ENCODE results near the gene HMGN1.
"Not testable (repeated sequence)": the region's sequence is repeated elsewhere in the genome, so short reads cannot be mapped to it uniquely, and the experiment has no call there.

The HMGN1 gene

DNA sequence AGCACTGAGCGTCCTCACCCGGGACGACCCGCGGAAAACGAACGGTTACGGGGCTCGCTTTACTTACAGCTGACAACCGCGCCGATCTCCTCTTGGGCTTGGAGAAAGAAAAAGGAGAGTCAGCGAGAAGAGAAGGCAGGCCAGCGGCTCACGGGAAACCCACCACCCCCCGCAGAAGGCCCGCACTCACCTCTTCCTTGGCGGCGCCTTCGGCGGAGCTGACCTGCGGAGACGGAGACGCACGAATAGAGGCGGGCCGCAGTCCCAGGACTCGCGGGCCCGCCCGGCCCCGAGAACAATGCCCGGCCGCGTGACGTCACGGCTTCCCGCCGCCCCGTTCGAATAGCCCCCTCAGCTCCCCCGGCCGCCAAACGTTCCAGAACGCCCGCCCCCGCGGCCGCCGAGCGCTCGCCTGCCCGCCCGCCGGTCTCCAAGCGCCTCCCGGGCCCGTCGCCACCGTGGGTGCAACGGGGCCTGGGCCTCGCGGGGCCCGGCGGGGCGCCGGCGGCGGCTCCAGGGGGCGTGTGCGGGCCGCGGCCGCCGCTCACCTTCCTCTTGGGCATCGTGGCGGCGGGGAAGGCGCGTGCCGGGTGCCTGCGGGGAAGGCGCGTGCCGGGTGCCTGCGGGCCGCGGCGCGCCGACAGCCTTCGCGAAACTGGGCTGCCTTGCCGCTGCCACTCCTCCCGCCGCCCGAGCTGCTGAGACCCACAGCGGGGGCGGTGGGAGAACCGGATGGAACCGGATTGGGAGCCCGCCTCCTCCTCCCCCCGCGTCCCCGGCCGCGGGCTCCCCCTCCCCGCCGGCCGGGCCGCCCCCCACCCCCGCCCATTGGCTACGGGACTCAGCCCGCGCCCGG lies at the start of gene HMGN1:
Gene HMGN1, minus strand, starts transcription at position 734 of the 856 bp plus-strand sequence. Its CDS starts 171 bp downstream, at position 563.
- peak; percentile 67 for DNase-seq (ENCODE audit: low spot score)

DNA sequence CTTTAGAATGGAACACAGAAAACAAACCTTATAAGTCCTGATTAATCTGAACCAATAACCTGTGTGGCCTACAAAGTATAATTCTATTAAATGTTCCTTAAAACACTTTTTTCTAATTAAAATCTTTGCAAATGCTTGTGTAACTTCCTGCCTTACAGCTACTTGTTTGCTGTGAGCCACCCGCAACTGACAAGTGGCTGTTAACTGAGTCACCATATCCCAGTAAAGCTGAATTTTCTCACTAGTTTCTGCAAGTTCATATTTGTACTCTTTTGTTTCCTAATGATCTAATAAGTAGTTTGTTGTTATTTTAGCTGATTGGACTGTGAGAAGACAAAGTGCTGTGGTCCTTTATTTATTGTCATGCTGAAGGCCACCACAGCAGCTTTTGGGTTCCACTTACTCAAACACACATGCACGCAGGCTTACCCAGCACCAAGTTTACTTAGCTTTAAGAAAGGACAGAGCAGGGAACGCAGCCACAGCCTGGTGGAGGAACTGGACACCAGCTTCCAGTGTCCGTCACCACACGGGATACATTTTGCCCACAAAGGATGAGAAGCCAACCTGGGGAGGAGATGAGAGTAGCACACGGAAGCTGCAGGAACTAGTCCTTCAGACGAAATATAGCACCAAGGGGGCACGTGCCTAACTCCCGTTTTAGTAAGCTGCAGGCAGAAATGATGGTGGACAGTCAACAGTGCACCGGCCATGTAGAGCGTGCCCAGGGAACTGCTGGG lies 48.9 kb upstream of the HMGN1 start:
- no peak for DNase-seq (ENCODE audit: low spot score)

DNA sequence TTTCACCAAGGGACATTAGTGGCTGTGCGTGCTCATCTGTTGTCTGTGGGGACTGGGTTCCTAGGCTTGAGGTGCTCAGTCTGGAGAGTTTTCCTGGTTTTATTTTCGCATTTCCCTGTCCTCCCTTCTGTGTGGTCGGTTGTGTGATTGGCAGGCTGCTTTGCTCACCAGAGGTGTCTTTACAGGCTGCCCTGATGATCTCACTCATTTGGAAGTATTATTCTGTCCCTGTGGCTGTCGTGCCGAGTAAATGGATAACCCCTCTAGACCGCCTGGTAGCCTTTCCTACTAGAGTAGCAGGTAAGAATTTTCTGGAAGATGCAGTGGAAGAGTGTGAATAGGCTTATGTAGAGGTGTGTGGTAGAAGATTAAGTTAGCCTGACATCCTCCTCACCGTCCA lies 44.1 kb upstream of the HMGN1 start:
- DNase-seq (ENCODE audit: low spot score): no peak

- no peak for DNase-seq (ENCODE audit: low spot score)
These were observed 41.4 kb upstream of the HMGN1 start for GRCh38 chr21:39390212-39390765.

- no peak for DNase-seq (ENCODE audit: low spot score)
These were observed 39.9 kb upstream of the HMGN1 start for GRCh38 chr21:39388811-39389155.

DNA sequence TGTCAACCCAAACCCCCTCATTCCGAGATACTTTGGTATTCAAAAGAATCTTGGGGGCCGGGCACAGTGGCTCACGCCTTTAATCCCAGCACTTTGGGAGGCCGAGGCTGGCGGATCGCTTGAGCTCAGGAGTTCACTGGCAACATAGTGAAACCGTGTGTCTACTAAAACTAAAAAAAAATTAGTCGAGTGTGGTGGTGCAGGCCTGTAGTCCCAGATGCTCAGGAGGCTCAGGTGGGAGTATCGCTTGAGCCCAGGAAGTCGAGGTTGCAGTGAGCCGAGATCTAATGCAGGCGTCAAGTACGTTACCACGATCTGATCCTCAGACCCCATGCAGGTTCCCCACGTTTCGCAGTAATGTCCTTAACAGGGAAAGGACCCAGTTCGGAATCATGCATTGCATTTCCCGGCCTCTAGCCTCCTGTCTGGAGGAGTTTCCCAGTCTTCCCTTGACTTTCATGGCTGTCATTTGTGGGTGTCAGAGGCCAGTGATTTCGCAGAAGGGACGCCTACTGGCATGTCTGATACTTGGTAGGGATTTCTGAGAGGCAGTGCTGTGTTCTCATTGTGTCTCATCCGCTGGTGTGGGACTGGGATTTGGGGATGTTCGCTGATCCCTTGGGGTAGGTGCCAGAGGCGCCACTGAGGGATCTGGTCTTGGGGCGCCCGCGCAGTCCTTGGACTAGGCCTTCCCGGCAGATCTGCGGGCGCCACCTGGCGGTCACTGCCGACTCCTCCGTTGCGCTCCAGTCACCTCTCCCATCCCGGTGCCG lies 39.3 kb upstream of the HMGN1 start:
- peak; percentile 89 for DNase-seq (ENCODE audit: low spot score)

DNA sequence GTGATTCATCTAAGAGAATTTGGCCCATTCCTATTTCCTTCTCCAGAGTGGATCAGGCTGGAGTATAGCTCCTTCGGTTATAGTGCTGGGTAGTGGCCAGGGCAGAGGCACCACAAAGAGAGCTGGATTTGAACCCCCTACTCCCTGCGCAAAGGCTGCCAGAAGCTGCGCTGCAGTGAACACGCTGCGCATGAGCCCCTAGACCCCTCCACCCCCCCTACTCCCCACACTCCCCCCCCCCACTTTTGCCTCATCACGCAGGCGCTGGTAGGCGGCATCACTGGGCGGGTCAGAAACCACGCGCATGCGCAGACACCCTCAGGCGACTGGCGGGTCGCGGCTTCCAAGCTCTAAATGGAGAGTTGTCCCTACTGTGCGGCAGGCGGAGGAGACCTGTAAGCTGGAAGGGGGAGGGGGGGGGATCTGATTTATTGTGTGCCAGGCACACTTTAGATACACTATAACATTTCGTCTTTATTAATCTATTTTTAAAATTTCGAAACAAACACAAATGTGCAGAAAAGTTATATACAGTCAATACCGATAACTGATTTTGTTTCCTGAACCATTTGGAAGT lies 38.7 kb upstream of the HMGN1 start:
- DNase-seq (ENCODE audit: low spot score): peak; percentile 94

DNA sequence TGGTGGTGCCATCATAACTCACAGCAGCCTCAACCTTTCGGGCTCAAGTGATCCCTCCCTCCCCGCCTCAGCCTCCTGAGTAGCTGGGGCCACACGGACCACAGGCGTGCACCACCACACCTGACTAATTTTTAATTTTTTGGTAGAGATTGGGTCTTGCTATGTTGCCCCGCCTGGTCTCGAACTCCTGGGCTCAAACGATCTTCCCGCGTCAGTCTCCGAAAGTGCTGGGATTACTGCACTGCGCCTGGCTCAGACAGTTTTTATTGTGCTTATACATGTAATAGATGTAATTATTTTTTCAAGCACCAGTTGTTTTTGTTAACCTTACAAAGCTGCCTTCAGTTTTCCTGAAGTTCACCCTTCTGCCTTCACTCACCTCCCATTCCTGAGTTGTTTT lies 38.0 kb upstream of the HMGN1 start:
- DNase-seq (ENCODE audit: low spot score): no peak

GRCh38 chr21:39386194-39386593 lies 37.3 kb upstream of the HMGN1 start:
- DNase-seq (ENCODE audit: low spot score): no peak

- peak; percentile 88 for DNase-seq (ENCODE audit: low spot score)
These were observed 36.6 kb upstream of the HMGN1 start for GRCh38 chr21:39385299-39386145.

- no peak for DNase-seq (ENCODE audit: low spot score)
These were observed 35.9 kb upstream of the HMGN1 start for GRCh38 chr21:39384674-39385298.

DNA sequence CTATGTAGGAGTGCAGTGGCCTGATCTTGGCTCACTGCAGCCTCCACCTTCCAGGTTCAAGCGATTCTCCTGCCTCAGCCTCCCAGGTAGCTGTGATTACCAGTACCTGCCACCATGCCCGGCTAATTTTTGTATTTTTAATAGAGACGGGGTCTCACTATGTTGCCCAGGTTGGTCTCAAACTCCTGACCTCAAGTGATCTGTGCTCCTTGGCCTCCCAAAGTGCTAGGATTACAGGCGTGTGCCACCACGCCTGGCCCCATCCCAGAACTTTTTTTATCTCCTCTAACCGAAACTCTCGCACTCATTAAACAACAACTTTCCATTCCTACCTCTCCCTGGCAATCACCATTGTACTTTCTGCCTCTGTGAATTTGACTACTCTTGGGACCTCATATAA lies 33.2 kb upstream of the HMGN1 start:
- not testable (repeated sequence) for DNase-seq (ENCODE audit: low spot score)

DNA sequence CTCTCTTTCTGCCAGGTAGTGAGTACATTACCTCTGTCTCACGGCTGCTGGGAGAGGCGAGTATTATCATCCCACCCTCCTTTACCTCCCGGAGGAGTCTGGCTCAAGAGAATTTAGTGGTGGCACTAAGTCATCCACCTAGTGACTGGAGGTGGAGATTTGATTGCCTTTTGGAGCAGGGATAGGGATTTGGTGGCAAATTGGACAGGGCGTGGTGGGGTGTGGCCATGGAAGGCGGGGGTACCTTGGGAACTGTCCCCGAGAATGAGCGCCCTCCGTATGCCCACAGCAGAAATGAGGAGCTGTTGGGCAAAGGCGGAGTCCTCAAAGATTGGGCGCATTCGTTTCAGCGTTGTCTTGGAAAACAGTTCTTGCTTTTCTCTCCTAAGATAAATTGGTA lies 32.1 kb upstream of the HMGN1 start:
- DNase-seq (ENCODE audit: low spot score): no peak

DNA sequence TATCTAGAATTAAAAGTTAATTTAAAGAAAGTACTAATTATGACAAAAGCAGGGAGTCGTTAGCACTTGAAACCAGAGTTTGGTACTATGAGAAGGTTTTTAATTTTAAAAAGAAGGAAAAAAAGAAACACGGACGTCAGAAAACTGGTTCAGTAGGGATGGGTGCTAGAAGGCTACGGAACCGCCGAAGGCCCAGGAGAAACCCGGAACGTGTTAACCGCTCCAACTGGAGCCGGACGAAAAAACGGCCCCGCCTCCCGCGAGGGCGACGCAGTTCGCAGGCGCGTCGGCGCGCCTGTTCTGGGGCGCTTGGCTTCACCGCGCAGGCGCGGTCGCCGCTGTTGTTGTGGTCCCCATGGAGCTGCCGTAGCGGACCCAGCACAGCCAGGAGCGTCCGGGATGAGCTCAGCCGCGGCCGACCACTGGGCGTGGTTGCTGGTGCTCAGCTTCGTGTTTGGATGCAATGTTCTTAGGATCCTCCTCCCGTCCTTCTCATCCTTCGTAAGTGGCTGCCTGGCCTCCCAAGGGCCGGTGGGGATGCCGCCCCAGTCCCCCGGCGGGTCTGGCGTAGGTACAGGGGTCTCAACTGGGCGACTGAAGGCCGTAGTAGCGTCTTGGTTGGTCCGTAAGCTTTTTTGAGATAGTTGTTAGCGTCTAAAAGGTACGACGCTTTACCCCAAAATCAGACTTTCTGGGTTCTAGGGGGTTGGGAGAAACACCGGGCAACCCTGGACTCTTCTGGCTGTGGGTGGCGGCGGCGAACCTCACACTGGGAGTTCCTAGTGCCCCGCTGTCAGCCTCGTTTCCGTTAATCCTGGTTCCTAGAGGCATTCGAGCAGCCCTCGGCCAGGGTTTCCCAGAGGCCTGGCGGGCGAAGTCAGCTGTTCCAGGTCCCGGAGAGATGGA lies 31.4 kb upstream of the HMGN1 start:
- peak; percentile 92 for DNase-seq (ENCODE audit: low spot score)

- no peak for DNase-seq (ENCODE audit: low spot score)
These were observed 28.7 kb upstream of the HMGN1 start for GRCh38 chr21:39377444-39378050.

- no peak for DNase-seq (ENCODE audit: low spot score)
These were observed 26.6 kb upstream of the HMGN1 start for GRCh38 chr21:39375446-39375845.

DNA sequence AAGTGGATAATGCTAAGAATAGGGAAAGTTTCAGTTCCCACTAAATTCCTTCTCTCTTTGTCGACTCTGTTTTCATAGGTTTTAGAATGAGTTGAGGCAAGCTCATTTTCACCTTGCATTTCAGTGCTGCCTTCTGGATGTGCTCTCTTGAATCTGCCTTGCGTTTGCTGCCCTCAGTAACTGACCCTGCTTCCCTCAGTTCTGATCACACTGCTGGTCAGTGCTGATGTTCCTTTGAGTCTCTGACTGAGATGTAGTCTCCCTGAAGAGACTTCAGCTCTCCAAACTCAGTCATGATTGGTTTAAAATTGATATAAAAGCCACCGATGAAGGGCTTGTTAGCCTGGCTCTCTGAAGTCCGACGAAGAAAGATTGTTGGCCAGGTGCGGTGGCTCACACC lies 25.2 kb upstream of the HMGN1 start:
- no peak for DNase-seq (ENCODE audit: low spot score)

DNA sequence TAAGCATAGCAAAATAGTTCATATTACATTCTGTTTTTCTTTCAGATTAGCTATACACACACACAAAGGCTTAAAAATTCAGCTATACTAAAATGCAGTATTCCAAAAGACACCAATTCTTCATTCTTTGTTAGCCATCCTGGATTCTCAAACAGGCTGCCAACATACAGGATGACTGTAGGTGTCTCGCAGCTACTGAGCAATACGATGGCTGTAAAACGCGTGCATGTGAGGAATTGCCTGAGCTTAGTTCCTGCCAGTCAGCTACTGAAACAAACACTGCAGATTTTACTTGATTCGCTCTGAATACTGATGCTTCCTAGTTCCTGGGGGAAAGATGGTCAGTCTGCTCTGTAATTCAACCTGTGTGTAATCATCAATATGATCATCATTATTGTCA lies 24.7 kb upstream of the HMGN1 start:
- no peak for DNase-seq (ENCODE audit: low spot score)

DNA sequence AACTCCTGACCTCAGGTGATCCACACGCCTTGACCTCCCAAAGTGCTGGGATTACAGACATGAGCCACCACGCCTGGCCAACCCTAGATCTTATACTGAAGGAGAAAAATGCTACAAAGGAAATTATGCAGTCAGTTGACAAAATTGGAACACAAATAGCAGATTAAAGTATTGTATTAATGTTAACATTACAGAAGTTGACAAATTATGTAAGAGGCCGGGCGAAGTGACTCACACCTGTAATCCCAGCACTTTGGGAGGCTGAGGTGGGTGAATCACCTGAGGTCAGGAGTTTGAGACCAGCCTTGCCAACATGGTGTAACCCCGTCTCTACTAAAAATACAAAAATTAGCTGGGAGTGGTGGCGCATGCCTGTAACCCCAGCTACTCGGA lies 21.0 kb upstream of the HMGN1 start:
- DNase-seq (ENCODE audit: low spot score): not testable (repeated sequence)

Measured in germinal center (tissue), 1 donor.